ENCODE data around the gene PRKAR1A. TPM values are rescaled to one million over a fixed set of nuclear protein-coding genes. Genes with fewer than 3 reads are reported as not detected.

PRKAR1A gene
- total RNA-seq, 1 donor from 2014 or later: 272 TPM

DNA sequence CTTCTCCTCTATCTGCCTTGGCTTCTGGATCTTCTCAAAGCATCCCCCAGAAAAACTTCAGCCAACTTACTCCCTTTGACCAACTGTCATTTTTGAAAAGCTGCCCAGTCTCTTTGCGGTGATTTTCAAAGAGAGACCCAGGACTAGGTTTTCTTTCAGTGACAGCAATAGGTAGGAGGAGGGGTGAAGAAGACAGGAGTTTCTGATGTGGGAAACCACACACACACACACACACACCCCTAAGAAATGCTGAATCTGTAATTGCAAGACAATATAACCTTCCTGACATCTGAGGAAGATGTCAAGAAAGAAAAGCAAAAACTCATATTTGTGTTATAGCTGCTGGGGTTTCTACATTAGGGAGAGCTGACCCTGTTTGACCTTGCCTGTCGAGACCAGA is 83.8 kb downstream of the PRKAR1A start:
- ATAC-seq (ENCODE audit: low read depth) (no peak), DNase-seq (no peak)
- intact Hi-C loops (cut with micrococcal nuclease): no loop called here
- Mint-ChIP-seq H3K27ac (no peak overlapping the region), H3K4me1 (peaks cover 5% of the 10 kb centered on the region), H3K9me3 (no peaks in the 10 kb centered on the region), H3K36me3 (ENCODE audit: low read depth) (no peaks in the 10 kb centered on the region), H3K4me3 (no peak overlapping the region), H3K27me3 (peaks cover 53% of the 10 kb centered on the region)
- TF ChIP-seq, protein P1, sequence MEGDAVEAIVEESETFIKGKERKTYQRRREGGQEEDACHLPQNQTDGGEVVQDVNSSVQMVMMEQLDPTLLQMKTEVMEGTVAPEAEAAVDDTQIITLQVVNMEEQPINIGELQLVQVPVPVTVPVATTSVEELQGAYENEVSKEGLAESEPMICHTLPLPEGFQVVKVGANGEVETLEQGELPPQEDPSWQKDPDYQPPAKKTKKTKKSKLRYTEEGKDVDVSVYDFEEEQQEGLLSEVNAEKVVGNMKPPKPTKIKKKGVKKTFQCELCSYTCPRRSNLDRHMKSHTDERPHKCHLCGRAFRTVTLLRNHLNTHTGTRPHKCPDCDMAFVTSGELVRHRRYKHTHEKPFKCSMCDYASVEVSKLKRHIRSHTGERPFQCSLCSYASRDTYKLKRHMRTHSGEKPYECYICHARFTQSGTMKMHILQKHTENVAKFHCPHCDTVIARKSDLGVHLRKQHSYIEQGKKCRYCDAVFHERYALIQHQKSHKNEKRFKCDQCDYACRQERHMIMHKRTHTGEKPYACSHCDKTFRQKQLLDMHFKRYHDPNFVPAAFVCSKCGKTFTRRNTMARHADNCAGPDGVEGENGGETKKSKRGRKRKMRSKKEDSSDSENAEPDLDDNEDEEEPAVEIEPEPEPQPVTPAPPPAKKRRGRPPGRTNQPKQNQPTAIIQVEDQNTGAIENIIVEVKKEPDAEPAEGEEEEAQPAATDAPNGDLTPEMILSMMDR (IDR thresholded peaks at IDR 0.05): no peak
- ChIA-PET CTCF (no interaction called here), POLR2A (no interaction called here)

DNA sequence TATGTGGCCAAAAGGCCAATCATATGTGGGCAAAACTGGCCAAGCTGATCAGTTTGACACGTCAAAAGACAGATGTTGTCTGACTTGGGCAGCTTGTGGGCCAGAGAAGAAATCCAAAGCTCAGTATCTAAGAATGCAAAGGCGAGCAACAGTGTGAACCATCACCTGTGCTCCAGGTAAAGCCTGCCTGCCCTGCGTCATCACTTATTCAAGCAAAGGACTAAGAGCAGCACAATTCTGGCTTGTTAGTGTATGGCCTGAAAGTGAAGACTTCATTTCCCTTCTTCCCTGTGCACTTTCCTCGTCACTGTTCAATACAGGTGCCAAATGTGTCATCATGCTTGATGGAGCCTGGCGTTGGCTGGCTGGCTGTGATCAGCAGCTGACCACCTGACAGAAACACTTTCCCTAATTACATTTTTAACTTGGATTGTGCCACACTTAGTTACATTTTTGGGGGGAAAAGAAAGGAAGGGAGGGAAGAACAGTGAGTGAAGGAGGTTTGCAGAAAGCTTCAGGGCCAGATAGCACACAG is 84.2 kb downstream of the PRKAR1A start:
- ATAC-seq (ENCODE audit: low read depth) (no peak), DNase-seq (no peak)
- no peaks in the 10 kb centered on the region for H3K36me3 Mint-ChIP-seq (ENCODE audit: low read depth)
- H3K9me3 Mint-ChIP-seq: no peaks in the 10 kb centered on the region
- ChIA-PET POLR2A (no interaction called here), CTCF (no interaction called here)
- TF ChIP-seq, protein P1 (IDR thresholded peaks at IDR 0.05): no peak
- intact Hi-C loops (cut with micrococcal nuclease): no loop called here
- peaks cover 53% of the 10 kb centered on the region for H3K27me3 Mint-ChIP-seq
- no peak overlapping the region for H3K4me3 Mint-ChIP-seq
- peaks cover 5% of the 10 kb centered on the region for H3K4me1 Mint-ChIP-seq
- no peak overlapping the region for H3K27ac Mint-ChIP-seq

DNA sequence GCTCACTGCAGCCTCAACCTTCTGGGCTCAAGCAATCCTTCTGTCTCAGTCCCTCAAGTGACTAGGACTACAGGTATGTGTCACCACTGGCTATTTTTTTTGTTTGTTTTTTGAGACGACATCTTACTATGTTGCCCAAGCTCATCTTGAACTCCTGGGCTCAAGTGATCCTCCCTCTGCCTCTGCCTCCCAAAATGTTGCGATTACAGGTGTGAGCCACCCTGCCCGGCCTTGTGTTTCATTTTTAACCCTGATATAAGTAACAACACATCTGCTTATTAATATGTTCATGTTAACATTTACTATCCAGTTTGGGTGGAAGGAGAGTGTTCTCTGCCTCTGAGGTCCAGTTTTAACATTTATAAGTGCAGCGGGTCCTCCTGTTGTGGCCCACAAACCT is 85.8 kb downstream of the PRKAR1A start:
- ATAC-seq (ENCODE audit: low read depth) (no peak), DNase-seq (no peak)
- ChIA-PET CTCF (no interaction called here), POLR2A (no interaction called here)
- peaks cover 61% of the 10 kb centered on the region for H3K27me3 Mint-ChIP-seq
- TF ChIP-seq, protein P1 (IDR thresholded peaks at IDR 0.05): no peak
- no peak overlapping the region for H3K4me3 Mint-ChIP-seq
- H3K27ac Mint-ChIP-seq: no peak overlapping the region
- no peaks in the 10 kb centered on the region for H3K36me3 Mint-ChIP-seq (ENCODE audit: low read depth)
- H3K4me1 Mint-ChIP-seq: peaks cover 8% of the 10 kb centered on the region
- H3K9me3 Mint-ChIP-seq: no peaks in the 10 kb centered on the region
- intact Hi-C loops (cut with micrococcal nuclease): no loop called here

DNA sequence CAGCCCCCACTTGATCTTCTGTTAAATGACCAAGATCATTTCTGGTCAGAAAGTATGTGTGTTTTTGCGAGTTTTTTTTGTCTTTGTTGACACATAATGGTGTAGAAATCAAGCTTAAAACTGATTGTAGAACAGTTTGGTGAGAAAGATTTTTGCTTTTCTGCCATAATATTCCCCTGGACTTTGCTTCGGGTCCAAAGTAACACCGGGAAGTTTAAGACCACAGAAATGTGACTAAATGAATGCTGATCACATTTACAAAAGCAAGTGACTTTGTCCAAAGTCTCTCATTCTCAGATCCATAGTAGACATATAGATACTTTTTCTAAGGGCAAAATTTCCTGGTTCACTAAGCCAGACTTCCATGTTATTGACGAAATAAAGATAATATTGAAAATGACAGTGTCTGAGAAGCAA is 86.3 kb downstream of the PRKAR1A start:
- H3K27me3 Mint-ChIP-seq: peaks cover 62% of the 10 kb centered on the region
- DNase-seq (no peak), ATAC-seq (ENCODE audit: low read depth) (no peak)
- ChIA-PET CTCF (no interaction called here), POLR2A (no interaction called here)
- intact Hi-C loops (cut with micrococcal nuclease): no loop called here
- H3K4me1 Mint-ChIP-seq: peaks cover 8% of the 10 kb centered on the region
- H3K4me3 Mint-ChIP-seq: no peak overlapping the region
- no peaks in the 10 kb centered on the region for H3K9me3 Mint-ChIP-seq
- TF ChIP-seq, protein P1 (IDR thresholded peaks at IDR 0.05): no peak
- H3K36me3 Mint-ChIP-seq (ENCODE audit: low read depth): no peaks in the 10 kb centered on the region
- H3K27ac Mint-ChIP-seq: no peak overlapping the region

DNA sequence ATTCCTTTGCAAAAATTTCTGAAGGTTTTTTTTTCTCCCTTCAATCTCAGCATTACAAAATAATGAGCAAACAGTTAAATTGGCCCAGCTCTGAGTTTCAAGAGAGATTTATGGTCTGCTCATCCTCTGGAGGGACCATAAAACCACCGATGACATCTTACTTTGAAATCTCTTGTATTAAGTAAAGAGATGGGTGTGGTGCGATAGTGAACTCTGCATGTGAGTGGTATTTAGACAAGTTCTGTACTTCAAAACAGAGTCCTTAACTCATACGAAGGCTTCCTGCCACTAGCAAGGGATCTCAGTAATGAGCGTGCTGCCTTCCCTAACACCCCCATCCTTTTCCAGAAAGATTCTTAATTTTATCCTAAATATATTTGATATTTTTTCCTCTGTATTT is 86.9 kb downstream of the PRKAR1A start:
- H3K4me3 Mint-ChIP-seq: no peak overlapping the region

More for the DNA sequence above, 86.9 kb downstream of the PRKAR1A start:
- H3K27ac Mint-ChIP-seq: no peak overlapping the region
- intact Hi-C loops (cut with micrococcal nuclease): no loop called here
- DNase-seq: no peak
- TF ChIP-seq, protein P1 (IDR thresholded peaks at IDR 0.05): no peak
- H3K27me3 Mint-ChIP-seq: peaks cover 63% of the 10 kb centered on the region
- ChIA-PET CTCF (no interaction called here), POLR2A (interaction anchor here (1.1 kb wide), 1 partner anchor 15 kb away, joined by 3 read pairs; no protein-coding TSS in a partner anchor)
- H3K4me1 Mint-ChIP-seq: peaks cover 8% of the 10 kb centered on the region
- H3K36me3 Mint-ChIP-seq (ENCODE audit: low read depth): no peaks in the 10 kb centered on the region
- no peaks in the 10 kb centered on the region for H3K9me3 Mint-ChIP-seq
- no peak for ATAC-seq (ENCODE audit: low read depth)

All from activated B cell treated with CpG ODN at 0.5 μM for 24 hours (primary cell).